CD4-positive, alpha-beta T cell treated with Interleukin-6 at 100 ng/mL for 8 hours (primary cell): ENCODE measurements around the gene CDC73.

Source experiments
- DNase-seq: peaks from one replicate; pipeline ENCODE4 v3.0.0-alpha.2; 2020; ENCODE audit warnings: mixed read lengths, low spot score

The CDC73 gene

DNA sequence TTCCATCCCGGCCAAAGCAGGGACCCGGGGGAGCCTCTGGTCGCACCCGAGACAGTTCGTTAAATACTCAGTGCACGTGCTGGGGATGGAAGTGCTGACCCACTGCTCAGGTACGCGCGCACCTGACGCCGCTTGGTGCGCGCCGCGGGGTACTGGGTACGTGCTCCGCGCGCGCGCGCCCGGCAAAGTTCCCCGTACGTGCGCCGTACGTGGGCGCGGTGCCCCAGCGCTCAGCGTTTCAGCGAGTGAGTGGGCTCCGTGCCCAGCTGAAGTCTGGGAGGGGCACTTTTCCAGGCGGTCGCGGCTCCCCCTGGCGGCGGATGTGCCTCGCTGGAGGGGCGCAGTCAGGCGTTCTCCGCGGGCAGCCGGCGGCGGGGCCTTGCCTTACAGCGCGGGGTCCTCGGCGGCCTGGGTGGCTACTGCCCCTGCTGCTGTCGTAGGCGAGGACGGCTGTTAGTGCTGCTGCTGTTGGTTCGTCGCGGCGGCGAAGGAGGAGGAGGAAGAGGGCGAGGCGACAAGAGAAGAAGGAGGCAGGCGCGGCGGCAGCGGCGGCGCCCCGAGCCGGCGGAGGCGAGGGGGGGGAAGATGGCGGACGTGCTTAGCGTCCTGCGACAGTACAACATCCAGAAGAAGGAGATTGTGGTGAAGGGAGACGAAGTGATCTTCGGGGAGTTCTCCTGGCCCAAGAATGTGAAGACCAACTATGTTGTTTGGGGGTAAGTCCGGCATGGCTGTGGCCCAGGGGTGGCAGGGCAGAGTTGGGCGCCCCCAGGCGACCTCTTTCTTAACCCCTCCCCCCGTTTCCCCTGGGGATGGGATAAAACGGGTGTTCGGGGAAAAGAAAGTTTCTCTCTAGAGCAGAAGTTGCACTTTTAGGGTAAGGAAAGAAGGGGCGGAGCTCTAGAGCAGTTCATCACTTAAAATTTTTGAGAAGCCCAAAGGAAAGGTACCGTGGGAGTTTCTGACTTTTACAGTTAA is at the start of gene CDC73:
CDC73 (plus strand) TSS at position 416 of the 978 bp plus-strand sequence; CDS start at position 586, 170 bp downstream.
- peak; percentile 98 for DNase-seq

DNA sequence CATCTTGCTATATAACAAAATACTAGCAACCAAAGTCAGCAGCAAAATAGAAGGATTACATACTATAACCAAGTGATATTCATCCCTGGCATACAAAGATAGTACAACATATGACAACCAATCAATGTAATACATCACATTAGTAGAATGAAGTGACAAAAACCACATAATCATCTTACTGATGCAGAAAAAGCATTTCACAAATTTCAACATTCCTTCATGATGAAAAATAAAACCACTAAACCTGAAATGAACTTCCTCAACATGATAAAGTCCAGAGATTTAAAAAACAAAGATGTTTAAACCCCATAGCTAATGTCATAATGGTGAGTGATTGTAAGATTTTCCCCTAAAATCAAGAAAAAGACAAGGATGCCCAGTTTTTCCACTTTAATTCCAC is 43.8 kb upstream of the CDC73 start:
- DNase-seq, result no peak

DNA sequence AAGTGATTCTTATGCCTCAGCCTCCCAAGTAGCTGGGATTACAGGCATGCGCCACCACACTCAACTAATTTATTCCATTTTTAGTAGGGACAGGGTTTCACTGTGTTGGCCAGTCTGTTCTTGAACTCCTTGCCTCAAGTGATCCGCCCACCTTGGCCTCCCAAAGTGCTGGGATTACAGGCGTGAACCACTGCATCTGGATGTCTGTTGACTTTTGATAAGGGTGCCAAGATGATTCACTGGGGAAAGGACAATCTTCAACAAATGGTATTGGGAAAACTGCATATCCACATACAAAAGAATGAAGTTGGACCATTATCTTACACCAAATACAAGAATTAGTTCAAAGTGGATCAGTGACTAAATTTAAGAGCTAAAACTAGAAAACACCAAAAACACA is 42.6 kb upstream of the CDC73 start:
- DNase-seq, result no peak

DNA sequence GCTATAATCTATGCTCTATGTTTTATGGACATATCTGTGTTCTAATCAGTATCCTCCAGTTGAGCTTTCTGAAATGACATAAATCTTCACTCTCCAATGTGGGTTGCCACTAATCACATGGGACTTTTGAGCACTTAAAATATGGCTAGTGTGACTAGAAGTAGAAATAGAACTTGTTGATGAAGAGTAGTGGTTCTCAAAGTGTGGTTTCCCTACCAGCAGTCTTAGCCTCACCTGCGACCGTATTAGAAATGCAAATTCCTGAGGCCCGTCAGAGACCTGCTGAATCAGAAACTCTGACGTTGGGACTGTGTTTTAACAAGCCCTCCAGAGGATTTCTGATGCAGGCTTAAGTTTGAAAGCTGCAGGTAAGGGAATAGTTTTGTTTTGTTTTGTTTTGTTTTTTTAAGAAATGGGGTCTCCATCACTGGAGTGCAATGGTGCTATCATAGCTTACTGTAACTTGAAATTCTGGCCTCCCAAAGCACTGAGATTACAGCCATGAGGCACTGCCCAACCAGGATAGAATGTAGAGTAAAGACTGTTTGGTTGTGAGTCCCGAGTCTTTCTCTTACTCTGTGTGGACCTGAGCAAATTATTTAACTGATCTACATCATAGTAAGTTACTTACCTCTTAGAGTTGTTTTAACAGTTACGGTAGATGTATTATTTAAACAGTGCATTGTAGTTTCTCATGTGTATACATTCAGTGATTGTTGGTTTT is 38.3 kb upstream of the CDC73 start:
- DNase-seq, result no peak

DNA sequence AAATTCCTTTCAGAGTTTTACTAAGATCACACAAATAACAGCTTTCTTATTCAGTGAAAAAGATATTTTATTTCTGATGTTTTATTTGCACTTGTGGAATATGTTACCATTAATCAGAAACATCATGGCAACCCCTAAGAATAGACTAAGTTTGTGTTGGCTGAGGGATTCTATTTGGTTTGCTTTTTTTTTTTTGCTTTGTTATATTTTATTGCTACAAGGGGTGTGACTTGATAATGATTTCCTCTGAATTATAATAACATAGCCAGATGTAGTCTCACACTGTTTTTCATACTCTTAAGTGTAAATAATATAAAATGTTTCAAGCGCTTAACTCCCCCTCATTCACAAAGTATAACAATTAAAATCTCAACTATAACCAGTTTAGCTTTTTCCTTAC is 36.6 kb upstream of the CDC73 start:
- no peak for DNase-seq

DNA sequence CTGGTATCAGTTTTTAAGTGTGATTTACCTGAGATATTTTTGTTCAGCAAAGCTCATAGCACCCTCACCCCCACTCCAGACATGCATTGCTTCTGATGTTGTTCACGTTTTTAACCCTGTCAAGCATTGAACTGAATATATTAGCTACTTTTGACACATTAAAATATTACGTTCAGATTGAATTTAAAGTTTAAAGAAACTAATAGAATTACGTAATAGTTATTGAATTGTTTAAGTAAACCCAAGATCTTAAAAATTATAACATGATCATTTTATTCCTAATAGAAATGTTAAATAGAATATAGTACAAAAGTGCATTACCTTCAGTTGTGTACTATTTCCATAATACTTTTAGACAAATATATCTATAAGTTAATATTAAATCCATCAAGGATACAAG is 35.5 kb upstream of the CDC73 start:
- no peak for DNase-seq

DNA sequence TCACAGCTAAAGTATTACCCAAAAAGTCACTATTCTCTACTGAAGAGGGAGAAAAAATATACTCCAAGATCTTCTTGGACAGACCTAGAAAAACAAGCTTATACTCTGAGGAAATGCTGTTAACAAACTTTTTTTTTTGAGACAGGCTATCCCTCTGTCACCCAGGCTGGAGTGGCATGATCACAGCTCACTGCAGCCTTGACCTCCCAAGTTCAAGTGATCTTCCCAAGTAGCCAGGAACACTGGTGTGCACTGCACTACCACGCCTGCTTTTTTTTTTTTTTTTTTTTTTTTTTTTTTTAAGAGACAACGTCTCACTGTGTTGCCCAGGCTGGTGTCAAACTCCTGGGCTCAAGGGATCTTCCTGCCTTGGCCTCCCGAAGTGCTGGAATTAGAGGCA is 33.9 kb upstream of the CDC73 start:
- no peak for DNase-seq

DNA sequence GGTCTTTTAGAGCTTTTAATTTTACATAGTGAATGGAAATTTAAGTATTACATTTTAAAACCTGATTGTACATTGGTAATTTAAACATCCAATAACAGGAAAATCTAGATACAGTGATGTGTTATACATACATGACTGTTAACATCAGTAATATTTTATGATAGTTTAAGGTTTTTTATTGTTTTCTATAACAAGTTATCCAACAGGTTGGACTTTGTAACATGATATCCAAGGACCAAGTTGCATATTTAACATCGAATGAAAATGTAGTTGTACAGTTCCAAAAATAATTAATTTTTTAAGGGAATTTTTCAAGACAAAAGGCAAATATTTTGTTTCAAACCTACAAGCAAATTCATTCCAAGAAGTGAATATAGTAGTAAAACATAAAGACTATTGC is 31.0 kb upstream of the CDC73 start:
- DNase-seq, result no peak

DNA sequence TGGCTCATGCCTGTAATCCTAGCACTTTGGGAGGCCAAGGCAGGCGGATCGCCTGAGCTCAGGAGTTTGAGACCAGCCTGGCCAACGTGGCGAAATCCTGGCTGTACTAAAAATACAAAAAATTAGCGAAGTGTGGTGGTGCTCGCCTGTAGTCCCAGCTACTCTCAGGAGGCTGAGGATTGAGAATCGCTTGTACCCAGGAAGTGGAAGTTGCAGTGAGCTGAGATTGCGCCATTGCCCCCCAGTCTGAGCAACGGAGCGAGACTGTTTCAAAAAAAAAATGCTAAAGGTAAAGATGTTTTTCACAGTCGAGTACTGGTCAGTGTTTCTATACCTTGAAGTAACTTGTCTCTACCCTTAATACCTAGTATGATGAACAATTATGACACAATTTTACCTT is 27.7 kb upstream of the CDC73 start:
- no peak for DNase-seq

DNA sequence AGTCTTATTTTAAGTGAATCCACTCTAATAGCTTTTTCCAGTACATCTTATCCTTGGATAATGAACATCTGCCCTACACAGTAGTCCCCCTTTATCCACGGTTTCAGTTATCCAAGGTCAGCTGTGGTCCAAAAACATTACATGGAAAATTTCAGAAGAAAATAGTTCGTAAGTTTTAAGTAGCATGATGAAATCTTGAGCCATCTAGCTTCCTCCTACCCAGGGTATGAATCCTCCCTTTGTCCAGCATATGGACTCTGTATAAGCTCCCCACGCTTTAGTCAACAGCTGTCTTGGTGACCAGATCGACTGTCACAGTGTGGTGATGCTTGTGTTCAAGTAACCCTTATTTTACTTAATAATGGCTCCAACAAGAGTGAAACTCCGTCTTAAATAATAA is 19.2 kb upstream of the CDC73 start:
- DNase-seq, result no peak

DNA sequence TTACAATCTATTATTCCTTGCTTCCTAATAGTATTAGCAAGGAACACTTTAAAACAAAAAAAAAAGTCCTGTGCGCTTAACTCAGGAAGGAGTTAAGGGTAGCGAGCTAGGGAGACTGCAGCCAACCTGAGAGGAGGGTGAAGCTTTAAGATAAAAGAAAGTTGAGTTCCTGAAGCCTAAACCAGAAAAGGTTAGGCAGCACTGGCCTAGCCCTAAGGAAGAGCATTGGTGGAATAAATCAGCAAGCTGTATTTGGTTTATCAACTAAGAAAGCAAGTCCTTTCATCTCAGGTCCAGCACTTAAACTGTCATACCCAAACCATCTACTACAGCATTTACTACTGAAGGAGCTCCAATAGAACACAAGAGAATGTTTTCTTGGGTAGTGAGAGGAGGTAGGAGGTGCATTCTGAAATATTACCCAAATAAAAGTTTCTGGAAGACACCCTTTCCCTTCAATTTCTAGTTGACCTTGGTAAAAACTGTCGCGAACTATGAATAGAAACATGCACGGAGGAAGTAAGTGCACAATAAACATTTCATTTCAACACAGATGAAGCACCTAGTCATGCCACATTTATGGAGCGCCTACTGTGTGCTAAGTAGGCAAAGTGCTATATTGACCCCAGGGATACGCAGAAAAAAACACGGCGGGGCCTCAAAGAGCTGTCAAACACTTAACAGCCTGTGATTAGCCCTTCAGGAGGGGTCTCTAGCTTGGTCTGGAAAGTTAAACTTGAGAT is 17.9 kb upstream of the CDC73 start:
- no peak for DNase-seq

DNA sequence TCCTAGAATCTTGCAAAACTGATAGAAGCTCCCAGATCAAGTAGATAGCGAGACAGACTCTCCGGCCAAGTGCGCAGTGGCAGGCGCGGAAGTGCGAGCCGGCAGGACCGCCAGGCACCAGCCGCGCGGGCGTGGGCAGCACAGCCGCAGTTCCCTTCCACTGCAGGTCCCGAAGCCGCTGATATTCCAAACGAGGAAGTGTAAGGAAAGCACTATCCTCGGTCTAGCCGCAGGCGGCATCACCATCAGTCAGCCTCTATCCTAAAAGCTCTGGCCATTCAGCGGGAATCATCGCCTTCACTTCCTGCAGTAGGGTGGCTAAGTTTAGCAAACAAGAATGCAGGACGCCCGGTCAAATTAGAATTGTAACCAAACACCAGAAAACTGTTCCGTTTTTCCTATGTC is 17.3 kb upstream of the CDC73 start:
- no peak for DNase-seq

DNA sequence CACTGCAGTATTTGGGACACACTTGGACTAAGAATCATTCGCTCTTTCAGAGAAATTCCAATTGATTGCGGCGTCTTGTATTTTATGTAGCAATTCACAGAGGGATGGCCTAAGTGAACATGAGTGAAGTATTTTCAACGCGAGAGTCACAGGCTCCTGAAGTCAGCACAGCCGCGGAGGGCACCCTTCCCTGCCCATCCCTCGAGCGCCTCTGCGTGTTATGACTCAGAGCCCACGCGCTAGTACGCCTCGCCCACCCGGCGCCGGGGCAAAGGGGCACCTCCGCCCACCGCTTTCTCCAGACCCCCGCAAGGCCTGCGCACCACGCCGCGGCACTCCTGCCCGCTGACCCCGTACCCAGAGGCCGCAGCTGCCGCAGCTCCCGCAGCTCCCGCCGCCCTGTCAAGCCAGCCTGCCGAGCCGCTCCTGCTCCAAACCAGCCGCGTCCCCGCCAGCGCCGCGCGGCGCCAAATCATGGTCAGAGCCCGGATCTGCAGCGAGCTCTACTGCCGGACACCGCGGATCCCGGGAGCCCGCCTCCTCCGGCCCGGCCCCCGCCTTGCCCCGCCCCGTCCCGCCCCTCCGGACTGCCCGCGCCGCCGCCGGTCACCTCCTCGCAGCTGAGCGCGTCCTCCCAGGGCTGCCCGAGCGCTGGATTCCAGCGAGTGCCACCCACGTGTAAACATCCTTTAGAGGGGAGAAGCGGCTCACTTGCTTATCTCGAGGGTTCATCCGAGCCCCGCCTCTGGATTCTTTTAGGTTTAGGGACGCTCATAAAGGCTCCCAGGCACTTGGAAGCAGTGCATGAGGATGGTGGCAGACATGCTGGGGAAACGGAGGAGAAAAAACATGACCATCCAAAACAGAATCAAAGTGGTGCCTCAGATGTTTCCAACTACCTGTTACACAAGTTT is 16.7 kb upstream of the CDC73 start, which contains the start of gene GLRX2:
GLRX2 (minus strand) TSS at position 508 of the 914 bp plus-strand sequence; CDS start at position 476, 32 bp downstream.
- DNase-seq, result peak; percentile 44

DNA sequence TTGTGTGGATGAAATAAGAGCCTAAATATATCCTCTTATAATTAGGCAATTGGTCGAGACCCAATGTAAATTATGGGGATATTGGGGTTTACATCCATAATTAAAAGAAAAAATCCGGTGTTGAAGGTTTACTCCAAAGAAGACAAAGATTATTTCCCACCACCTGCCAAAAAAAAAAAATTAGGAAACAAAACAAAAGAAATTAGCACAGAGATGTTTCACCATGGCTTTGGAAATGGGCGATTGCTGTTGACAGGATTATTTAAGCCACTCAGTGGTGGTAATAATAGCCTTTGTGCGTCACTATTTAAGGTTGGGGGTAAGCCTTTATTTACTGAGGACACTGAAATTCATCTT is 16.0 kb upstream of the CDC73 start:
- no peak for DNase-seq

DNA sequence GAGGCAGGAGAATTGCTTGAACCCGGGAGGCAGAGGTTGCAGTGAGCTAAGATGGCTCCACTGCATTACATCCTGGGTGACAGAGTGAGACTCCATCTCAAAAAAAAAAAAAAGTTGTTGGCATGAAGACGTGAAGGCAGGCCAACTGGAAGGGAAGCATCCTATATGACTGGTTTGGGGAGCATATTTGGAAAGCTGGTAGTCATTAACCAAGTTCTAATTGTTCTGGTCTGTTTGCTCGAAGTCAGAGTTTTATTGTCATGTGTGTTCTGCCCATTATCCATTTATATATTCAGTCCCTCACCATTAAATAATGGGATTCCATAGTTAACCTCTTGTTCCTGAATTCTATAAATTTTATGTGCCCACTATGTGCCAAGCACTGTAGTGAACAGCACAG is 13.4 kb upstream of the CDC73 start:
- DNase-seq, result no peak

DNA sequence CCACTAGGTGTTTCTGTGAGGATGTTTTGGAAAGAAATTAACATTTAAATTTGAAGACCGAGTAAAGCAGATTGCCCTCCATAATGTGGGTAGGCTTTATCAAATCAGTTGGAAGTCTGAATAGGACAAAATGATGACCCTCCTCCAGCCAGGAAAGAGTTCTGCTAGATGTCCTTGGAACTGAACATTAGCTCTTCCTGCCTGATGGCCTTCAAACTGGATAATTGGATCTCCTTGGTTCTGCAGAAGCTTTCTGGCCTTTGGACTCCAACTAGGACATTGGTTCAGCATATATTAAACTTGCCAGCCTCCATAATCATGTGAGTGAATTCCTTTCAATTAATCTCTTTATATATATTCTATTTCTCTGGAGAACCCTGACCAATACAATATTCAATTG is 12.2 kb upstream of the CDC73 start:
- no peak for DNase-seq

DNA sequence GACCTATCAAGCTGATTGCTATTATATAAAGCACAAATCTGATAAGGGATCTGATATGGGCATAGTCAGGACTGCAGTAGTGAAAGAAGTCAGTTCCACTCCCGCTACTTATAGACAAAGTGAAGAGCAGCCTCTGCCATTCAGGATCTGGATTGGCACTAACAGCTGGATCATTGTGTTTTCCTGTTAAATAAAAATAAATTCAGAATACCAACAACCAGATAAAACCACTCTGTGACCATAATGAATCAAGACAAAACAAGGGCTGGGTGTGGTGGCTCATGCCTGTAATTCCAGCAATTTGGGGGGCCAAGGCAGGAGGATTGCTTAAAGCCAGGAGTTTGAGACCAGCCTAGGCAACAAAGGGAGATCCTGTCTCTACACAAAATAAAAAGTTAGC is 11.6 kb upstream of the CDC73 start:
- DNase-seq, result no peak

DNA sequence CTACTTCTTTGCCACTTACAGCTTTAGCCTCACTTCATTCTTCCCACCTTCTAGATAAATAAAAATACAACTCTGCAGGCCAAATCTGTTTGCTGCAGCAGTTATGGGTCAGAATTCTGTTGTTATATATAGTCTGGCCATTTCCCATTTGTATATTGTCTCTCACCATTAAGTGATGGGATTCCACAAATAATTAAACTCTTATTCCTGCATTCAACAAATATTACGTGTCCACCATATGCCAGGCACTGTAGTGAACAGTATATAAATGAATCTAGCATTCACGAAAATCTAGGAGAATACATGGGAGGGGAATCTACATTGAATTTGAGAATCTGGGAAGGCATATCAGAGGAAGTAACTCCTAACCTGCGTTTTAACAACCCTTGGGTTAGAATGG is 11.0 kb upstream of the CDC73 start:
- no peak for DNase-seq

DNA sequence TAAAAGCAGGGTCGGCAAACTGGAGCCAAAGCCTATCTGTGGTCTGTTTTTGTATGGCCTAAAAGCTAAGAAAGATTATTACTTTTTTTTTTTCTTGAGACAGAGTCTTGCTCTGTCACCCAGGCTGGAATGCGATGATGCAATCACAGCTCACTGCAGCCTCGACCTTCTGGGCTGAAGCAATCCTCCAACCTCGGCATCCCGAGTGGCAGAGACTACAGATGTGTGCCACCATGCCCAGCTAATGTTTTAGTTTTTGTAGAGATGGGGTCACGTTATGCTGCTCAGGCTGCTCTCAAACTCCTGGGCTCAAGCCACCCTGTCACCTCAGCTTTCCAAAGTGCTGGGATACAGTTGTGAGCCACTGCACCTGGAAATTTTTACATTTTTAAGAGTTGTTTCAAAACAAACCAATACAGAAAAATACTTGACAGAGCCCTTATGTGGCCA is 10.2 kb upstream of the CDC73 start:
- DNase-seq, result no peak

DNA sequence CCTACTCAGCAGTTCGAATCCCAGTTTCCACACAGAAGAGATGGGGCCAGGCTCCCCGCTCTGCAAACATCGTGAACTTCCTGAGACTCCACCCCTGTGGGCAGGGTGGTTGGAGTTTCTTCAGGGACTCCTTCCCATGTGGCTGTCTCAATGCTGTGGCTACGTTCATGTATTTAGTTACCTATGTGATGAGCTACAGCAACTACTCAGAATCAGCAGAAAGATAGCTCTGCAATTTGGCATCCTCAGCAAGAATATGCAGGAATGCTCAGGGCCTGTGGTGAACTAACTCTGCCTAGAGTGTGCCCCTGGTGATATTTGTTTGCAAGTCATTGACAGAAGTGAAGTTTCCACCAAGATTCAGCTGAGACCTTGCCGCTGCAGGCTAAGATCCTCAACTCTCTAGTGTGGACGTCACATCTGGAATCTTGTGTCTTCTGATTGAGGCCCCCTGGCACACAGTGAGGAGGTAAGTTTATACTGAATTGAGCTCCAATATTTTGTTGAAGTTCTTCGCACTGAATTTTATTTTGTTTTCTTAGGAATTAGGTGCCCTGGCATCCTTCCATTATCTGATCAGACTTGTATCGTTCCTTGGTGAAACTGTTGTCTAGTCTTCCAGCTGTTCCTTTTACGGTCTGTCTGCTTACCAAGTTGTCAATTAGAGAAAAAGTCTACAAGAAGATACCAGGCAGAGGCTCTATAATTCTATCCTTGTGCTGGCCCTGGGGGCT is 8.4 kb upstream of the CDC73 start:
- DNase-seq, result no peak

DNA sequence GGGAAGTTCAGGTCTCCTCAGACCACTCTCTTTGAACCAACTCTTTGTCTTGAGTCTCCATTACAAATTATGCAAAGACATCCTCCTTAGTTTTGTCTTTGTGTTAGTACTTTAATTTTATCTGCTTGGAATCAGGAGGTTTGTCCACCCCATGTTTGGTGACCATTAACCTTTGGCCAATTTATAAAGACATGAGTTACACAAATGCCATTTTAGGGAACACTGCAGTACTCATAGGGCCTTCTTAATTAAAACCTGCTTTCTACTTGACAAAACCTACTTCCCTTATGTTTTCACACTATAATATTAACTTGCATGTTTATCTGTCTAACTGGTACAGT is 7.9 kb upstream of the CDC73 start:
- DNase-seq, result no peak
